Kidney glomerular epithelial cell (primary cell): ENCODE results near the gene SH3TC2.

Experiments used
- DNase-seq: peaks from one replicate; lab custom pipeline; 2025; lab: John Stamatoyannopoulos, UW

Gene SH3TC2

DNA sequence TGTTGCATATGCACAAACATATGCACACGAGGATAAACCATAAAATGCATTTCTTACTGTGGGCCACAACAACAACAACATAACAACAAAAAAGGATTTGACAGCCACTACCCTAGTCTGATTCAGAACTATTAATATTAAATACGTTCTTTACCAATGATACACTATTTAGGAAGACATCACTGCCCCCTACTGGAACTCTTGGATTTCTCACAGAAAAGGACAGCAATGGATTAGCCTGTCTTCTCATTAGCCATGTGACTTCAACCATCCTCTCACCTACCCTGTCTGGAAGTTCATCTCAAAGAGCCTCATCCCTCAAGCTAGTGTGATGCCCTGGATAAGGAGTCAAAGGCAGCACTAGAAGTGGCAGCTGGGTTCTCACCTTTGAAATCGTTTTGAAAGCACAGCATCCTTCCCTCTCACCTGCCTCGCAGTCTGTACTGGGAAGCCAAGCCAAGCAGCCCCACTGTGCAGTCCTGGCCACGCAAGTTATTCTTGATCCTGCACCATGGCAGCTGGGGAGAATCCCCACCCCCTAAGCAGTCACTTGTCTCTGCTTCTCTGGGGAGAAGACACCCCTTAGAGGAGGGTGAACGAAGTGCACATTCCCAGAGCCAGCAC is 64.6 kb downstream of the SH3TC2 start:
- DNase-seq, result peak; percentile 80

DNA sequence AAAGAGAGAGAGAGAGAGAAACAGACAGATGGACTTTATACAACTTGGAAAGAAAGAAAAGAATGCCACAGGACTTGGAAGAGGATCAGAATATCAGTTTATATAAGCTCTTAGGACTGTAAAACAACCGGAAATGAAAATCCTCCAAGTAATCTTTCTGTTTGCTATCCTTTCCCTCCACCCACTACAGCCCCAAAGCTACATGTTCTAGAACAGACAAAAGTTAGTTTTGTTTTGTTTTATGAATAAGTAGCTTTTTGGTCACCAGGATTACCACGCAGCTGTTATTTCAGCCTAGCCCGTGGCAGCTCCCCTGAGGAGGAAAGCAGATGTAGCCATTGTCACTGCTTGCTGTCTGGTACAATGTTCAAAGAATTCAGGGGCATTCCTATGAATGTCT is 66.6 kb downstream of the SH3TC2 start:
- no peak for DNase-seq

DNA sequence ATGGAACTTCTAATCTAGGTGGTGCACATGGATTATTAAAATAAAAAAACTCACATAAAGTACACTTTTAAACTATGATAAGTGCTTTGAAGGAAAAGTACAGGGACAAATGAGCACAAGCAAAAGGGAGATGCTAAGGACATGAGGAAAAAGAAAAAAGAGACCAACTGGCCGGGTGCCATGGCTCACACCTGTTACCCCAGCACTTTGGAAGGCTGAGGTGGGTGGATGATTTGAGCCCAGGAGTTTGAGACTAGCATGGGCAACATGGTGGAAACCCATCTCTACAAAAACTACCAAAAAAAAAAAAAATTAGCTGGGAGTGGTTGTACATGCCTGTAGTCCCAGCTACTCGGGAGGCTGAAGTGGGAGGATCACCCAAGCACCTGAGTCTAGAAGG is 67.1 kb downstream of the SH3TC2 start:
- no peak for DNase-seq

DNA sequence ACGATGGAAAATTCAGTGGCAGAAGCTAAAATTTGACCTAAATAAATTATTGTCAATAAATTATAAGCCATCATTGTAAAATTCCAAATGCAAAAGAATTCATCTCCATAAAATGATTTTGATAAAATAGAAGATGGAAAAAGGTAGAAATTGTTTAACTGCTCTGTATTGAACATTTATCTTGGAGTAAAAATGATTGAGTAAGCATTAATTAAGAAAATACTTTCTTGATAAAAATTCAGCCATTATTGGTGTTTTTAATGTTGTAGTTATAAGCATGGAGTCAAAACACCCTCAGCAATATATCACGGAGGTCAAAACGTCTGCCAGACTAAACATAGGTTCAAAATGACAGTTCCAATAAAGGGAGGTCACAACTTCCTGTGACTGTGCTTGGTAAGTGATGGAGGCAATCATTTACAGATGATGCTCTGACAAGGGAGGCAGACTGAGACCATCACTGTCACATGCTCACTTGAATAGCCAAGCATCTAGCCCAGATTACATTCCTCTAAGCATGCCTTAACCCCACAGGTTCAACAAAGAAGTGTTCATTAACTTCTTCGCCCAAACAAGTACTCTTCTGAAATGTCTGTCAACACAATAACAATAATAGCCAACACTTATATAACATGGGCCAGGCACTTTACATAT is 69.5 kb downstream of the SH3TC2 start:
- DNase-seq, result peak; percentile 38

DNA sequence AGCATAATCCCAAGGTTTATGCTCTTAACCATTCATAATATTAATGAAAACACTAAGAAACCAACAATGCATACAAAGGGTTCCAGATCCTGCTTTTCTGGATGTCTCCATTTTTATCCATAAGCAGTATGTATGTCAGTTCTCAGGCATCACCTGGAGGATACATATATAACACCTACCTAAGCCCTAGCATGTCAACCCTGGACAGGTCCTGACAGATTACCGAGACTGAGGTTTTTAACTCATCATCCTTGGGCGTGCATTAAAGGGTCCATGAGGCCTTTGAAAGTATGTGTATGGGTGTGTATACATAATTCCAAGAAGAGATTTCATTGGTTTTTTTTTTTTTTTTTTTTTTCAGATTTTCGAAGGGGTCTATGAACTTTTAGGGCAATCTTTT is 70.6 kb downstream of the SH3TC2 start:
- no peak for DNase-seq

DNA sequence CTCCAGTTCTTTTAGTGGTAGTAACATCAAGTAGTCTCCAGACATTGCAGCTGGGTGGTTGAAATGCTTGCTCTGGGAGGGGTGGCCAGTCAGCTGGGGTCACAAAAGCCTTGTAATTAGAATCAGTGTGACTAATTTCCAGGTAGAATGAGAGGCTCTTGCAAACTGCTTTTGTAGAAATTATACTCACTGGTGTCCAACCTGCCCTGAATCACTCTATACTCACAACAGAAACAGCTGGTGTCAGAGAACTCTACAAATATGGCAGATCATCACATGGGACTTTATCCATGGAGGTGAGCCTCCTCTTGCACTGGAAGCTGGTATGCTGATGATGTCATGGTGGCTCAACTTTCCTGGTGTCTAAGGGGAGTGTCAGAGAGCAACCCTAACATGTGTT is 71.3 kb downstream of the SH3TC2 start:
- no peak for DNase-seq

DNA sequence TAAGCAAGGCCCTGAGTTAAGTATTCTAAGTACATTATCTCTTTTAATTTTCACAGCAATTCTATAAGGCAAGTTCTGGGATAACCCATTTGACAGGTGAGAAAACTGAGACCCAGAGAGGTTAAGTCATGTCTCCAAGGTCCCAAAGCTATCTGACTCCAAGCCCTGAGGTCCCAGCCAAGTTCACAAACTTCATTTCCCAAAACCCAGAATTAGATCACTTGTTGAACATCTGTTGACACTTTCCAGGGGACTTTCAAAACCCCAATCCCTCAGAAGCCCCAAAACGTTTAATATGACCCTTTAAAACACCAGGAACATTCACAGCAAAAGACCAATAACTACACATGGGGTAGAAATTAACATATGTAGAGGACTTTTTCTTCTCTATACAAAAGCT is 72.0 kb downstream of the SH3TC2 start:
- DNase-seq, result no peak

DNA sequence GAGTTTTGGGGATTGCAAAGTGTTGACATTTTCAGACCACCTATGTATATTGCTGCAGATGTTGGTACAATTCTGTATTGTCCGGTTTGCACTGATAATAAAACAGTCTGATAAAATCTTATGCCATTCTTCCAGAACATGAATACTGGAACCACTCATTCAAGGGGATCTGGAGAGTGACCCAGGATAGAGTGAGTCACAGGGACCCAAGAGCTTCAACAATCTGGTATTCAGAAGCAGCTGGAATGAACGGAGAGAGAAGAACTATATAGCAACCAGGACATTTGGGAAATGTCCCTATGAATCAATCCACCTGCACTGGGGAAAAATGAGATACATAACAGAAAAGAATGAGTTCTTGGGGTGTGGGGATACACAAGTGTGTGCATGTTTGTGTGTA is 73.3 kb downstream of the SH3TC2 start:
- DNase-seq, result no peak

DNA sequence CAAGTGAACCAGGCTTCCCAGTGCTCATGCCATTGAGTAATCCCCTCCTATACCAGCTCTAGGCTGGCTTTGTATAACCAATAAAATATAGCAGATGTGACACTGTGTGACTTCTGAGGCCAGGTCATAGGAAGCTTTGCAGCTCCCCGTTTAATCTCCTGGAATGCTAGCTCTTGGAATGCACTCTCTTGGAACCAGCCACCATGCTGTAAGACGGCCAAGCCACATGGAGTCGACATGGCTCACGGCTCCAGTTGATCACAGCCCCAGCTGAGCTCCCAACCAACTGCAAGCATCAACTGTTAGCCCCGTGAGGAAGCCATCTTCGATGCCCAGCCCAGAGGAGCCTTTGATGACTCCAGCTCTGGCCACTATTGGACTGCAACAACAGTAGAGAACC is 74.5 kb downstream of the SH3TC2 start:
- DNase-seq, result no peak

DNA sequence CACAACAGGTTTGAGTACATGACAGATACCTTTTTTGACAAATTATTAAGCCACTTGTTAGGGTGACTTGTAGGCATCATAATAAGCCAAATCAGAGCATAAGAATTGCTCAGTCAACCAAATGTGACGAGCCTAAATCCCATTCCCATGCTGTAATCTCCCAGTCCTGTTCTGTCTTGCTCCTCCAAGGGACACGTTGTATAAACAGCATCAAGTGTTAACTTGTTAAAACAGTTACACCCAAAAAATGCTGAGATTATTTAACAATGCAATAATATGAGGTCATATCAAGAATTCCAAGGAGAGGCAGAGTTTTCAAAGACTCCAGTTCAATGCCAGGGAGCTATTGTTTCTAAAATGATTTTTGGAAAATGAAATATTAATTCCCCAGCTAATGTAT is 76.2 kb downstream of the SH3TC2 start:
- no peak for DNase-seq

DNA sequence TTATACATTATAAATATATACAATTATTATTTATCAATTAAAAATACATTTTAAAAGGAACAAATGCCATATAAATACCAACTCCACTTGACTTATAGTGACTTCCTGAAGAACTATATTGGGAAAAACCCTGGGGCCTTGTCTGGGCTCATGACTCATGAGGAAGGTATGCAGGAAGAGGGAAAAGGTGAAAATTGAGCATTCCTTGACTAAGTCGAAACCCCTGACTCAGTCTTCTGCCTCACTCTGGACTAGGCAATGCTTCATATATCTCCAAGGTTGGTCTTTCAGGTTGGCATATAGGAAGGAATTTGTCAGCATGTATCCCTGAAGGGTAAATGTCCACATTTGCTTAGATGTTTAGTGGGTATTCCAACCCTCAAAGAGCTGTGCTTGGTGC is 78.5 kb downstream of the SH3TC2 start:
- peak; percentile 76 for DNase-seq

DNA sequence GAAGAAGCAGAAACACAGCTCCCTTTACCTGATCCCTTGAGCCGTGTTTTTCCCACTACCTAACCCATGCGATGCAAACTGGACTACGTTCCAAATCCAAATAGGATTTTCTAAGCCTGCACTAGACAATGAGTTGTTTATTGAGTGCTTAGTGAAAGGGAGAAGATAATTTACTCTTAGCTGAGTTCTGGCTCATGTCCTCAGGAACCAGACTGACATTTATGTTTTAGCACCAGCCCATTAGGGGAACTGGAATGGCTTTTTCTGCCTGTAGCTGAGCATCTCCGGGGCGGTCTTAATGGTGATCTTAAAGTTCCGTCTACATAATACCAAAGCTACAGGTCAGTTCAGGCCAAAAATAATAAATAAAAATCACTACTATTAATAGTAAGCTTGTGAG is 81.5 kb downstream of the SH3TC2 start:
- no peak for DNase-seq

DNA sequence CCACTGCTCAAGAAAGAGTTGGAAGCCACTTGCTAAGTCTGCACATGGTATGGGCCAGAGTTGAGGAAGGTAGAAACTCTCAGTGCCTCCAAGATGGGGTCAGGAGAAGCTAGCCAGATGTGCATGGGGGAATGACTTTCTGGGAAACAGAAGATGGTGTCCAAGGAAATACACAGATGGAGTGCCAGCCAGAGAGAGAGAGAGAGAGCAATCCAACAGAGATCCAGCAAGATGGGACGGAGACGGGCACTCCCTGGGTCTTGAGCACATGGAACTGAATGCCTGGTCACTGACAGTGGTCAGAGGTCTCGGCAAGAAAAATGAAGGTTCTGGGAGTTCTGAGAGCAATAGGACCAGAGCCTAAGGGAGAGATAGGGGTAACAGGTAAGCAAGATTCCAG is 82.1 kb downstream of the SH3TC2 start:
- no peak for DNase-seq

DNA sequence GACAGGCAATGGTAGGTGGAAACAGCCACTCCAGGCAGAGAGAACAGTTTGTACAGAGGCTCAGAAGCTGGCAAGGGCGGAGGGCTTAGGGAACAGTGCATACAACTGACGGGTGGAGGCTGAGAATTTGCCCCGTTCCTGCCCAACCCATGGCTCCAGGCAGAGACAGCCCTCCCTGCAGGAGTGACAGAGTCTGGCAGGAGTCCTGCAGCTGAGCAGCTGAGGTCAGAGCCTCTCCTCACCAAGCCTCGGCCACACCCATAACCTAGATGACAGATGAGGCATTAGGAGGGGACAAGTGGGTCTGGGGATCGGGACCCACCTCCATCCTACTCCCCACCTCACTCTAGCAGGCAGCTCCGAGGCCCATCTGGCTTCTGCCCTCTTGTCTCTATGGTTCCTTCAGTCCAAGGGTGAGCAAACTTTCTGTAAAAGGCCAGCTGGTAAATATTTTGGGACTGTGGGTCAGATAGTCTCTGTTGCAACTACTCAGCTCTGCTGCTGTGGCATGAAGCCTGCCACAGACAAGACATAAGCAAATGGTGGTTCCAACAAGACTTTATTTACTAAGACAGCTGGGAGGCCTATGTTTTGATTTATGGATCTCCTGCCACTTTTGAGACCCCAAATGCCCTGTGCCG is 83.7 kb downstream of the SH3TC2 start:
- DNase-seq, result no peak

DNA sequence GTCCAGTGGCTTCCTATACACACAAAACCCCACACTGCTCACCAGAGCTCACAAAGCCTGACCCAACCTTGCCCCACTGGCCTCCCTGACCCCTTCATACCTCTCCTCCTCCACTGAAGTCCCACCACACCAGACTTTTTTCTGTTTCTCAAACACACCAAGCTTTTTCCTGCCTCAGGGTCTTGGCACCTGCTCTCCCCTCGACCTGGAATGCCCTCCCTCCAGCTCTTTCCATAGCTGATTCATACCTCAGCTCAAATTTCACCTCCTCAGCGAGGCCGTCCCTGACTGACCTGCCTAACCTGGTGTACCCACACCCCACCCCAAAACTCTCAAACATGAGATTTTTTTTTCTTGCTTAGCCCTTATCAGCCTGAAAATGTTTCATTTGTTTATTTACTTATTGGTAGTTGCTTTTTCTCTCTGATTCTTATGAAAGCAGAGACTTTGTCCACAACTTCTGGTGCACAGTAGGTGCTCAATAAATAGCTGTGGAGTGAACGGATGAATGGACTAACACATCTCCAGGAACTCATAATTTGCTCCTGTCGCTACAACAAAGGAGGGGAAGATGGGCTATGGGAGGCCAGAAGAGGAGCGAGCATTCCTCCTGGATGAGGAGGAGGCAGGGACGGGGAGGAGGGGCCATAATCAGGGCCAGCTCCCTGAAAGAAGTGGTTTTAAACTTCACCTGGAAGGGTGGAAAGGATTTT is 84.3 kb downstream of the SH3TC2 start:
- no peak for DNase-seq

DNA sequence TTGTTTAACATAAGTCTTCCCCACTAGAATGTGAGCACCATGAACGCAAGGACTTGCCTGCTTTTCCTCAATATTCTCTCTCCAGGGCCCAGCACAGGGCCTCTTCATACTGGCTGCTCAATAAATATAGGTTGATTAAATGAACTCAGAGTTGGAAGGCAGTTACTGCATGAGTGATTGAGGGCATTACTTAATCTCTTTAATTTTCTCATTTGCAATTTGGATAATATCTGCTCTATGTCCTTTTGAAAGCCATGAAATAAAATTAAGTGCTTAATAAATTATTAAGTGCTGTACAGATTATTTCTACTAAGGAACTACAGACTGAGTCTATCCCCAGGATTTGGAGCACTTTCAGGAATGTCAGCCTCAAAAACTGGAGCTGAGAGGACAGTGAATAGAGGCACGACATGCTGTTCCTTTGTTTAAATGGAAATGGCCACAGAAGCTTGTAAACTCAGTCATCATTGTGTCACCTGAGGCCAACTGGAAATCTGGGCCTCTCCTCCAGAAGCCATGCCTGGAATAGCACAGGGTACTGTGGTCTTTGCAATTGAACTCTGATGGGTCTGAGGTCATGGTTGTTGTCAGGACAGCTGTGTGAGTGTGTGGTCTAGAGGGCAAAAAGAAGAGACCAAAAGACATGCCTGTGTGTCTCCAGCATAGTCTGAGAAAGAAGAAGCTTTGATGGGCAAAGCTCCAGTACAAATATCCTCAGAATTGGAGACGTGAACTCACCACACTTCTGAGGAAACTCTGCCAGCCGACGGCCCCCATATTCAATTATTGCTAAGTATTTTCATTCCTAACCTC is 86.1 kb downstream of the SH3TC2 start:
- DNase-seq, result peak; percentile 84

DNA sequence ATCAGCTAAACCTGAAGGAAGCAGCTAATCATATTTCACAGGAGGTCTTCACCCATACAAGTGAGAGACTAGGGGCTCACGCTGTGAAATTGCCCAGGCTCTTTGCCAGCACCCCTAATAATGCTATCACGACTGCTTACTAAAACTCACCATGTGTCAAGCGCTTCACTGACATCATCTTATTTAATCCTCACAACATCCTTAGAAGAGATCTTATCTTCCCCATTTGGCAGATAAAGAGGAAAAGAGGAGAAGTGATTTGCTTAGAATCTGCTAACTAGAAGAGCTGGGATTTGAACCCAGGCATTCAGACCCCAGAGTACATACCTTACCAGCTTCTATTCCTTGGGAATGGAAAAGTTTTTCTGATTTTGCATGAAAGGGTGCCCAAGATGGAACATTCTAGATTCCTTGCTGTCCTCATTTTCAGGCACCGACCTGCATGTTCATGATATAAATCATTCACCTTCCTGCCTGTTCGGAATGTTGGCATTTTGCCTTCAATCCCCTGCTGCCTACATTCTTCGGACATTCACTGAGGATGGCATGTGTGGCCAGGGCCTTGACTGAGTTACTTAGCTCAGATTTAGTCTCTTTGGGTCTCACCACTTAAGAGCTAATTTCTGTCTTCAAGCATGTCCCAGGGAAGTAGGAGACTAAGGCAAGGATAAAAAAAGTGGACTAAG is 88.1 kb downstream of the SH3TC2 start:
- DNase-seq, result peak; percentile 63

DNA sequence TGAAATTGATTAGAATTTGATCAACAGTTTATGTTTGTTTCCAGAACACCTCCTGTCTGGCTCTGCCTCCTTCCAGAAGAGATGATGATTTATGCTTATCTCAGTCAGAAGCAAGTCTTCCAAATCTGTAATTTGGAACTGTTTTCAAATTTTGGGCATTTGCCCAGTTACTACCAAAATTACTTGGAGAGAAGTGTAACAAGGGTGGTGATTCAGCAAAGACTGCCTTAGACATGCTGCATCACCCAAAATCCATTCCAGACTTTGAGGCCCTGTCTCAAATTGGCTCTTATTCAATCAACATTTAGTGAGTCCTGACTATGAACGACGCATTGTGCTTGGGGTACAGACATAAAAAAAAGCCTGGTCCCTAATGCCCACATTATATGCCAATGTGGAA is 89.4 kb downstream of the SH3TC2 start:
- no peak for DNase-seq

DNA sequence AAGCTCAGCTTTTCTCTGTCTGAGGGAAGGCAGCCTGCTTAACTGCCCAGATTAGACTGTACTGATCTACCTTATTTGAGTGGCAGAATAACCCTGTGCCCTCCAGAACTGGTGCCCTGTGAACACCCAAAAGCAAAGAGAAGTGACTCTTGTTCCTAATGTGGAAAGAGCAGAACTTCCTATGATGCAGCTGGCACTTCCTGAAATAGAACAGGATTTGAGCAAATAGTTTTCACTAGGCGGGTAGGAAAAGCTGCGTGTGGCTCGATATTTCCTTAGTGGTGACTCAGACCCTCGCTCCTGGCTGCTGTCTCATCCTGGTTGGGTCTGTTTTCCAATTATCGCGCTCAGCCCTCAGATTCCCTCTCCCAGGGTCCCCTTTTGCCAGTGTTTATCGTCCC is 89.9 kb downstream of the SH3TC2 start:
- peak; percentile 54 for DNase-seq

DNA sequence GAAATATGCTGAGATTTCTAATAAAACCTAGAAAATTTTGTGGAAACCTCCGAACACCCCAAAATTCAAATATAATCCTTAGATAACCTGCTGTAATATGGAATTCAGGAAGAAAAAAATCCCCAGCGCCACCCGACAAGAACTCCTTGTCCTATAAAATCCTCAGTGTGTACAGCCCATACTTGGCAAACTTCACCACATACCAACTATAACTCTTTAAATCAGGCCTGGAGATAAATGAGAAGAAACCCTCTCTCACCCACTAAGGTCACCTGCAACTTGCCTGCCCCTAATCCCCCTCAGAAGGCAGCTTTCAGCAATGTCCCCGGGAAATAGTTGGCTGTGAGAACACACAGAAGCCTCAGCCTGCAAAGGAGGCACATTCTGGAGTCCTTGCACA is 90.5 kb downstream of the SH3TC2 start:
- no peak for DNase-seq

DNA sequence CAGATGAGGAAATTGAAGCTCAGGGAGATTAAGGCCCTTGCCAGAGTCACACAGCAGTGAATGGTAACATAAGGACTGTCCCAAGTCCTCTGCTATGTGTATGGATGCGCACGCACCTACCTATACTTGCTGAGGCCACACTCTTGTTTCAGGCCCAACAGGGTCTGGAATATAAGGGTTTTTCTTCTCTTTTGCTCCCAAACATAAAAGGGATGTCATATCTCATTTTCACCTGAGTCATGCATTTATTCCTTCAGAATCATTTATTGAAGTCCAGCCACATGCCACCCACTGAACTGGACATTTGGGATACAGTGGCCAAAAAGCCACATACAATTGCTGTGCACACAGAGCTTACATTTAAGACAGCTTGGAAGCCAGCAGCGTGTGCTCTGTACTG is 92.0 kb downstream of the SH3TC2 start:
- DNase-seq, result no peak

DNA sequence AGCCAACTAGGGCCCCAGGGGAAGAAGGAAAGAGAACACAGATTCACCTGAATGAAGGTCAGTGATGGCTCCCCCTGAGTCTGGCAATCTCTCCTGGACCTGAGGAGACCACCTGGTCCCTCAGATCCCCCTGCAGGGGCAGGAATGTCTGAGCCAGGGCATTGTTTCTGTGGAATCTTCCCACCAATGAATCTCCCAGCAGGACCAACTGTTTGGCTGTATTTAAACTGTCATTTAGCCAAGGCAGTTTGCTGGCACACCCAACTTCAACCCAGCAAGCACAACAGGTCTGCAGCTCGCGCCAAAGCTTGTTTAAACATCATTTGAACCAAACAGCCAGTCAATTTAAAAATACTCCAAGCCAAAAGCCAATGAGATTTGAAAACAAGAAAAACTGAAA is 92.6 kb downstream of the SH3TC2 start:
- no peak for DNase-seq
